DMS114 treated with DMSO at 0.1 percent for 48 hours (cell line): ENCODE results near the gene LRMDA.

ENCODE experiments used
- DNase-seq: peaks from one replicate; lab custom pipeline; 2025; ENCODE audit not compliant: unreplicated experiment; lab: John Stamatoyannopoulos, UW

The LRMDA gene

DNA sequence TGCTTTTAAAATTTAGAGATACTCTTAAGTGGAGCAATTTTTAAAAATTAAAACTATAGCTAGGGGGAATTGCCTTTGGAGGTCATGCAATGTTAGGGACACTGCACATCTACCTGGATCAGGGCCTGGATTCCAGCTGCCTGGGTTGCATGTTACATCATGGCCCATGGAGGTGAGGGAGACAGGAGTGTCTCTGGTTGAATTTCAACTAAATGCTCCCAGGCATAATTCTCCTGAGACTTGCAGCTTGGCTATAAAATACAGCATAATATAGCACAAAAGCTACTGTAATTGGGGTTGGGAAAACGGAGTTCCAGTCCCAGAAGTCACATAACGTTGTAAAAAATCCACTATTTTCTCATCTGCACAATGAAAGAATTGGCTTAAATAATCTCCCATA, 782.5 kb downstream of the LRMDA start:
- DNase-seq: no peak

DNA sequence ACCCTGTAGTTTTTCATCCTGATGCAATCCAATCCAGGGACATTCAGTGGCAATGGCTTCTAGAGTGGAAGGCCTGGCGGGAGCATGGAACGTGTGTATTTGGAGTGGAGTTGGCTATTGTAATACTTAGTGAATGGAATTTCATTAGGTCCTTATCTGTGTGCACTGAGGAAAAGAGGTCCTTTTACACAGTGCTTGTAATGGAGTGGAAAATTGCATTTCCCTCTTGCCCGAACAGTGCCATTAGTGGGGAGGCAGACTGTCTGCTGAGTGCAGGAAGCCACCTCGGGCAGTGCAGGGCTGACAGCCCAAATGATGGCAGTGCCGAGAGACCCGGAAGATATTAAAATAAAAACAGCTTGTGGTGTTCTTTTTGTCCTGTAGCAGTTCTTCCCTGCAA, 786.6 kb downstream of the LRMDA start:
- DNase-seq: no peak

DNA sequence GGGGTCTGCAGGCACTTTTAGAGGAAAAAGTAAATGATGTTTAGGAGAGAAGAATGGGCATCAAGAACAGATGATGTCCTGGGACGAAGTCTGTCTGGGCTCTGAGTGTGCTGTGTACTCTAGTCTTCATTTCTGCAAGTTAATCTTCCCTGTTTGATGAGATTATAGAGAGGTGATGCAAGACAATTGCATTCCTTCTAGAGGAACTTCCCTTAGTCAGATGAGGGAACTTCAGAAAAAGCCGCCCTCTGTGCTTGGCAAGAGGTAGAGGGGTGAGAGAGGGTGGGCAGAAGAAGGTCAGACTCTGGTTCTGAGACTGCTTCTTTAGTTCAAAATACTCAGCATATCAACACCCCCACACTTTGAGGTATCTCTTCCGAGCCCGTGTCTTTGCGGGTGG, 797.9 kb downstream of the LRMDA start:
- DNase-seq: no peak

DNA sequence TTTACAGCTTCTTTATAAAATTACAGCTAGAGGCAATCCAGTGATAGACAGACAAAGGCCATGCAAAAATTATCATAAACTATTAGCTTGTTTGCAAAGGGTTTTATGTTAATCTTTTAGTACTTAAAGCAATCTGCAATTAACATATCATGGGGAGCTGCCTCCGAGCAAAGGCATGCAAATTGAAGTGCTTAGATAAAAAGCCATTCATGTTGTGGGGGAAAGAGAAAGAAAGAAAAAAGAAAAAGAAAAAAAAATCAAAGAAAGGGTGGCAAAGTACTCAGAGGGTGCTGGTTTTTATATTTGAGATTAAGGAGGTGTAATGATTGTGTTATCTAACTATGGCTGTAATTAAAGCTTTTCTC, 799.5 kb downstream of the LRMDA start:
- no peak for DNase-seq

DNA sequence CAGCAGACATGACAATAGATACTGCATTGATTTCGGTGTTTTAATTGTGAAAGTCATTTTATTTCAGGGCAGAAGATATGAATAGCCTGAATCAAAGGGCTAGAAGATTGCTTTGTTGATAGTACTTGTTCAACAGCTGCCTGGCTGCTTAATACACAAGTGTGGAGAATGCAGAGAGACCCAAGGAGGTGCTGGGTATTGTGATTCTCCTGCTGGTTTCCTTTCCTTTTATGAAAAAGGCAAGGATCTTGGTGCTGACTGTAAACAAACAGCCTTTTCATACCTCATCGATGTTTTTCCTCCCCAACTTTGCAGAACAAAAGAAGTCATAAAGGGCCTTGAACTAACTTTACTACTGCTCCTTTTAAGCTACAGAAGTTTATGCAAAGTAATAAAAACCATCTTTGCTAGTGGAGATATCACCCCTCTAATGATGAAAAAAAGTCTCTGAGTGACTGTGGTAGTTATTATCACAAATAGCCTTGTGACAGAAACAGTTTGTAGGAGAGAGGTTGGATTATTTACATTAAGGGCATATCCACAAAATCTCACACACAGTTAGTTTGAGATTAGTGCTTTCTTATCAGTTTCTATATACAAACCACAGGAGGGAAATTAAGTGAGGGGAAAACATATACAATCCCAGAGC, 800.0 kb downstream of the LRMDA start:
- no peak for DNase-seq

DNA sequence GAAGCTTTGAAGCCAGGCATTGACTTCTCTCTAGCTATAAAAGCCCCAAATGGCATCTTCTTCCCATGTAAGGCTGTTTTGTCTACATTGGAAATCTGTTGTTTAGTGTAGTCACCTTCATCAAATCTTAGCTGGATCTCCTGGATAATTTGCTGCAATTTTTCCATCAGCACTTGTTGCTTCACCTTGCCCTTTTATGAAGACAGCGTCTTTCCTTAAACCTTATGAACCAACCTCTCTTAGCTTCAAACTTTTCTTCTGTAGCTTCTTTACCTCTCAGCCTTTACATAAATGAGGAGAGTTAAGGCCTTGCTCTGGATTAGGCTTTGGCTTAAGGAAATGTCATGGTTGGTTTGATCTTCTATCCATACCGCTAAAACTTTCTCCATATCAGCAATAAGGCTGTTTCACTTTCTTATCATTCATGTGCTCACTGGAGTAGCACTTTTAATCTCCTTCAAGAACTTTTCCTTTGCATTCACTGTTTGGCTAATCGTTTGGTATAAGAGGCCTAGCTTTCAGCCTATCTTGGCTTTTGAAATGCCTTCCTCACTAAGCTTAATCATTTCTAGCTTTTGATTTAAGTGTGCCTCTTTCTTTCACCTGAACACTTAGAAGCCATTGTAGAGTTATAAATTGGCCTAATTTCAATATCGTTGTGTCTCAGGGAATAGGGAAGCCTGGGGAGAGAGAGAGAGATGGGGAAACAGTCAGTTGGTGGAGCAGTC, 803.2 kb downstream of the LRMDA start:
- no peak for DNase-seq

DNA sequence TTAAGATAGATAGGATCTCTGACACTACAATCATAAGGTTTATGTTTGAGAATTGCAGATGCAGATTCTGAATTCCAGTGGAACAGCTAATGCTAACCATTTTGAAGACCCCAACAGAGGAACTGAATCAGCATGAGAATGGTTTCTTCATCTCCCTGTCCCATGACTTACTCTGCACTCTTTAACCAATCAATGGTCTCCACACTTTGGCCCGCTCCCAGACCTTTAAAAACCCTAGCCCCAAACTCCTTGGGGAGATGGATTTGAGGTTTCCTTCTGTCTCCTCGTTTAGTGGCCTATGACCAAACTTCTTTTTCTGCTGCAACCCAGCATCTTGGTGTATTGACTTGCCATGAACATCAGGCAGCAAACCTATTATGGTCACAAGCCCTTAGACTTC, 804.9 kb downstream of the LRMDA start:
- no peak for DNase-seq

DNA sequence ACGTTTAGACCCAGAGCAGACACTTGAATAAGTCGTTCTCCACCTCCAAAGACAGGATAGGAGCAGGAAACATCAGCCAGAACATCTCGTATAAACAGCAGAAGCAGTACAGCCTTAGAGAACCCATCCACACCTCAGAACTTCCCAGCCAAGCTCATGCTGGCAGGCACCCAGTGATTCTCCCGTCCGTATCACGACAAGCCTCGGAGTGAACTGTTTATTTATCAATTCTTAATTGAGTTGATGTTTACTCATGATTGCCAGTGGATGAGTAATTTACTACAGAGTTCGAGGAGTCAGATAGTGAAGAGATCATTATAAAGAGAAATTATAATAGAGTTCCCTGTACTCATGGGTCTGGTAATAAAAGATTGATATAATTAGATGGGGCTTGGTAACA, 811.5 kb downstream of the LRMDA start:
- no peak for DNase-seq

DNA sequence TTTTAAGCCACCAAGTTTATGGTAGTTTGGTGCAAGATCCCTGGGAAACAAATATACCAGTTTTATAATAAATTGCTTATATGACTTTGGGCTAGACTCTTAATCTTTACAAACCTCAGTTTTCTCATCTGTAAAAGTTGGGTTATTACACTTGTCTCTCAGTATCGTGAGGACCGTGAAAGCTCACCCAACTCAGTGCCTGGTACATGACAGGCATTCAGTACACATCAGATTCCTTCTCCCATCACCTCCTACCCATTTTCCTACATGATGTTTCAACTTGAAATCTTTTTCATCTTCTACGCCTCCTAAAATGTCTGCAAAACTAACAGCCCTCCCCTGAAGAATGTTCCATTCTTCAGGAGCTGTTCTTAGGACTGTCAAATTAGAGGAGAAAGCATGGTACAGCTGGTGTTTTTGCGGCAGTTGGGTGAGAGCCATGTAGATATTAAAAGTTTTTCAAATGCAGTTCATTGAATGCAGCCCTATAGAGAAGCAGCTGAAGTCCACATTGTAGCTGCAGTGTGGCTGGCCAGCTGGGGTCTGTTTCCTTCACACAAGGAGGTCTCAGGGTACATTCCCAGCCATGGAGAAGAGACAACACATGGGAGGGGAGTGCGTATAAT, 812.8 kb downstream of the LRMDA start:
- DNase-seq: no peak

GRCh38 chr10:76245951-76246495, 814.6 kb downstream of the LRMDA start:
- no peak for DNase-seq

- no peak for DNase-seq
Measured at GRCh38 chr10:76248649-76249200, 817.3 kb downstream of the LRMDA start.

- DNase-seq: no peak
Measured at GRCh38 chr10:76251841-76252671, 820.6 kb downstream of the LRMDA start.

- no peak for DNase-seq
Measured at GRCh38 chr10:76252733-76253132, 821.3 kb downstream of the LRMDA start.

DNA sequence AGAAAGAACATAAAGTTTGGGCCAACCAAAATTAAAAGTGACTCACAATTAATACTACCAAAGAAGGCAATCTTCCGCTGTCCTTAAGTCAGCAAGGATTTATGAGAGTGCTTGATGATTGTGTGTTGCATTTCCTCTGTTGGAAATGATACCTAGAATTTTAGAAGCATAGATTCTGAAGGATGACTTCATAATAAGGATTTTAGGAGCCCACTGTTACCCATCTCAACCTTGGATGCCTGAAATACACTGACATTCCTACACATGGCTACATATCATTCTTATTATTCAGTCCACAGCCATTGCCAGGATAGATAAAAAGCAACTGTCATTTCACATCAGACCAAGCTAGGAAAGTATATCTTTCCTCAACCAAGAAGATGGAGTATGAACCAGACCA, 823.8 kb downstream of the LRMDA start:
- no peak for DNase-seq

- DNase-seq: no peak
Measured at GRCh38 chr10:76257816-76258215, 826.4 kb downstream of the LRMDA start.

- no peak for DNase-seq
Measured at GRCh38 chr10:76265441-76266113, 834.2 kb downstream of the LRMDA start.

DNA sequence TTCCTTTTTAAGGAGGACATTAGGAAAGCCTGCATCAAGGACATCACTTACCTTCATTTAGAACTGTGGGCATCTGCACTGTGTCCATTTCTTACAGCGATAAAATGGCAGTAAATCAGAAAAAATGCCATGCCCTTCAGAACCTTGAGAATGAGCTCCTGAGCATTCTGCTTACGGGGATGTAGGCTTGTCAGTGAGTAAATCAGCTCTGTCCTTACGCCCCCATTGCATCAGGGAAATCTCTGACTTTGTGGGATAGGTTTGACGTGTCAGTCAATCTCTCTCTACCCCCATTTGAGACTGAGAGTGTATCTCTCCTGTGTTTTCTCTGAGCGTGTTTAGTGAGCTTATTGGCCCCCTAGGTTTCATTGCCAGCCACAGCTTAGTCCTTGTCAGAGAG, 837.1 kb downstream of the LRMDA start:
- no peak for DNase-seq

- DNase-seq: no peak
Measured at GRCh38 chr10:76268954-76269353, 837.5 kb downstream of the LRMDA start.

- DNase-seq: no peak
Measured at GRCh38 chr10:76270464-76270863, 839.0 kb downstream of the LRMDA start.

- DNase-seq: no peak
Measured at GRCh38 chr10:76274933-76275332, 843.5 kb downstream of the LRMDA start.
